Measurements from ENCODE around the gene DNAH1. TPM values are rescaled to one million over a fixed set of nuclear protein-coding genes. Genes with fewer than 3 reads are reported as not detected.

DNAH1 gene
- total RNA-seq, 1 donor from 2014 or later = 0.80 TPM

DNA sequence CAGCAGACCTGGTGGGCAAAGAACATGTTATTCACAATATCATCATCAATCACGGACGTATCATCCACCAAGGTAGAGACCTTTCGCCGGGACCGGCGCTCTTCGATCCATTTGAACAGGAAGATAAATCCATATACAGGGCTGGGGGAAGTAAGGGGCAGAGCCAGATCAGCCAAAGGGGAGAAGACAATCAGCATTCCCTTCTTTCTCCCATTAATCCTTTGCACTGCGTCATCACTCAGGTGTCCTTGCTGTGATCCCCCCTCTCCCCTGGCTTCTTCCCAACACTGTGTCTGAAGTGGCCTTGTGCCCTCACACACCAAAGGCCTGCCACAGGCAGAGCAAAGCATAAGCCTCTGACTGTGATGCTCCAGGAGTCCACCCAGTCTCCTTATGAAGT is 92.3 kb downstream of the DNAH1 start:
- DNase-seq (ENCODE audit: low spot score) = no peak
- Histone ChIP-seq H3K79me2 (ENCODE audit: low read depth) (peaks cover 24% of the 10 kb centered on the region), H2AFZ (replicated peaks) (no peak overlapping the region), H3K27ac (no peak overlapping the region), H3K27me3 (no peaks in the 10 kb centered on the region), H4K20me1 (ENCODE audit: low read depth) (no peaks in the 10 kb centered on the region), H3K9ac (peak overlapping the region; percentile 96), H3K4me1 (peaks cover 7% of the 10 kb centered on the region), H3F3A (ENCODE audit: low read depth) (peaks cover 17% of the 10 kb centered on the region), H3K4me2 (peak overlapping the region; percentile 100), H3K9me3 (ENCODE audit: low read depth) (no peaks in the 10 kb centered on the region), H3K36me3 (no peaks in the 10 kb centered on the region), H3K4me3 (peak overlapping the region; percentile 97)
- TF ChIP-seq, protein P1, sequence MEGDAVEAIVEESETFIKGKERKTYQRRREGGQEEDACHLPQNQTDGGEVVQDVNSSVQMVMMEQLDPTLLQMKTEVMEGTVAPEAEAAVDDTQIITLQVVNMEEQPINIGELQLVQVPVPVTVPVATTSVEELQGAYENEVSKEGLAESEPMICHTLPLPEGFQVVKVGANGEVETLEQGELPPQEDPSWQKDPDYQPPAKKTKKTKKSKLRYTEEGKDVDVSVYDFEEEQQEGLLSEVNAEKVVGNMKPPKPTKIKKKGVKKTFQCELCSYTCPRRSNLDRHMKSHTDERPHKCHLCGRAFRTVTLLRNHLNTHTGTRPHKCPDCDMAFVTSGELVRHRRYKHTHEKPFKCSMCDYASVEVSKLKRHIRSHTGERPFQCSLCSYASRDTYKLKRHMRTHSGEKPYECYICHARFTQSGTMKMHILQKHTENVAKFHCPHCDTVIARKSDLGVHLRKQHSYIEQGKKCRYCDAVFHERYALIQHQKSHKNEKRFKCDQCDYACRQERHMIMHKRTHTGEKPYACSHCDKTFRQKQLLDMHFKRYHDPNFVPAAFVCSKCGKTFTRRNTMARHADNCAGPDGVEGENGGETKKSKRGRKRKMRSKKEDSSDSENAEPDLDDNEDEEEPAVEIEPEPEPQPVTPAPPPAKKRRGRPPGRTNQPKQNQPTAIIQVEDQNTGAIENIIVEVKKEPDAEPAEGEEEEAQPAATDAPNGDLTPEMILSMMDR (IDR thresholded peaks at IDR 0.05) = no peak
- TF ChIP-seq EZH2phosphoT487 (IDR thresholded peaks at IDR 0.05) = no peak
- TF ChIP-seq EZH2 (IDR thresholded peaks at IDR 0.05) = no peak
- Mint-ChIP-seq H3K4me1 (peaks cover 23% of the 10 kb centered on the region), H3K36me3 (peaks cover 15% of the 10 kb centered on the region), H3K27ac (no peak overlapping the region), H3K9me3 (no peaks in the 10 kb centered on the region), H3K27me3 (ENCODE audit: insufficient read depth, low read depth) (peaks cover 8% of the 10 kb centered on the region), H3K4me3 (peak overlapping the region; percentile 91)

DNA sequence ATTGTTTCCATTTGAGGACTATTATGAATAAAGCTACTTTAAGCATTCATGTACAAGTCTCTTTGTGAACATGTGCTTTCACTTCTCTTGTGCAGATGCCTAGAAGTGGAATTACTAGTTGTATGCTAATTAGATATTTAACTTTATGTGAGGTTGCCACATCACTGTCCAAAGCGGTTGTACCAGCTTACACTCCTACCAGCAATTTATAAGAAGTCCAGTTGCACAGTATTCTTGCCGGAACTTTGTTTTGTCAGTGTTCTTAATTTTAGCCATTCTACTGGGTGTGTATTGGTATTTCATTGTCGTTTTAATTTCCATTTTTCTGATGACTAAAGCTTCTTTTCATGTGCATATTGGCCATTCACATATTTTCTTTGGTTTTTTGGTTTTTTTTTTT is 99.7 kb downstream of the DNAH1 start:
- Mint-ChIP-seq H3K4me3 (no peak overlapping the region), H3K9me3 (no peaks in the 10 kb centered on the region), H3K27me3 (ENCODE audit: insufficient read depth, low read depth) (peaks cover 2% of the 10 kb centered on the region), H3K36me3 (peaks cover 1% of the 10 kb centered on the region), H3K4me1 (peaks cover 10% of the 10 kb centered on the region), H3K27ac (no peak overlapping the region)
- Histone ChIP-seq H3K36me3 (no peaks in the 10 kb centered on the region), H3K27me3 (no peaks in the 10 kb centered on the region), H3F3A (ENCODE audit: low read depth) (peaks cover 11% of the 10 kb centered on the region), H3K4me2 (no peak overlapping the region), H2AFZ (replicated peaks) (no peak overlapping the region), H3K79me2 (ENCODE audit: low read depth) (peaks cover 4% of the 10 kb centered on the region), H3K27ac (no peak overlapping the region), H3K4me1 (peaks cover 7% of the 10 kb centered on the region), H3K4me3 (no peak overlapping the region), H4K20me1 (ENCODE audit: low read depth) (no peaks in the 10 kb centered on the region), H3K9me3 (ENCODE audit: low read depth) (no peaks in the 10 kb centered on the region), H3K9ac (no peak overlapping the region)
- TF ChIP-seq EZH2phosphoT487 (IDR thresholded peaks at IDR 0.05) = no peak
- TF ChIP-seq, protein P1 (IDR thresholded peaks at IDR 0.05) = no peak
- TF ChIP-seq EZH2 (IDR thresholded peaks at IDR 0.05) = no peak
- no peak for DNase-seq (ENCODE audit: low spot score)

DNA sequence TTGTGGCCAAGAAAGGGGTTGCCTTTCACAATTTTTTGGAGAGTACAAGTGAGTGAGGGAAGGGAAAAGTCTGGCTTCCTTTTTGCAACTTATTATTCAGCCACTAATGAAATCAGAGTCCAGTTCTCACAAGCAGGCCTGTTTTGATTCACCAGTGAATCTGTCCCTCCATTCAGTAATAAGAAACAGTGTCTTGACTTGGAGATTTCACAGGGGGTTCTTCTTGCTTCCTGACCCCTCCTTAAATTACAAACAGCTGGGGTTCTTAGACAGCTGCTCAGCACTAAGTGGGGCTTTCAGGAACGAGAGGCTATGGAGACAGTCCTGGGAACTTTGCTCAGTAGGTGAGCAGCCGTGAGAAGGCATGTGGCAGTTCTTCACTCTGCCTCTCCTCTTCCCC is 104.3 kb downstream of the DNAH1 start:
- Histone ChIP-seq H3K79me2 (ENCODE audit: low read depth) (no peaks in the 10 kb centered on the region), H4K20me1 (ENCODE audit: low read depth) (no peaks in the 10 kb centered on the region), H3F3A (ENCODE audit: low read depth) (no peaks in the 10 kb centered on the region), H3K27ac (no peak overlapping the region), H3K9ac (no peak overlapping the region), H3K4me1 (no peaks in the 10 kb centered on the region), H3K27me3 (no peaks in the 10 kb centered on the region), H3K4me3 (no peak overlapping the region), H3K36me3 (no peaks in the 10 kb centered on the region), H3K4me2 (no peak overlapping the region), H3K9me3 (ENCODE audit: low read depth) (no peaks in the 10 kb centered on the region), H2AFZ (replicated peaks) (no peak overlapping the region)
- H3K27ac Mint-ChIP-seq = peak overlapping the region; percentile 2
- no peaks in the 10 kb centered on the region for H3K4me1 Mint-ChIP-seq
- no peak for DNase-seq (ENCODE audit: low spot score)
- H3K36me3 Mint-ChIP-seq = peaks cover 1% of the 10 kb centered on the region
- H3K9me3 Mint-ChIP-seq = no peaks in the 10 kb centered on the region
- H3K4me3 Mint-ChIP-seq = no peak overlapping the region
- TF ChIP-seq EZH2phosphoT487 (IDR thresholded peaks at IDR 0.05) = no peak
- TF ChIP-seq EZH2 (IDR thresholded peaks at IDR 0.05) = no peak
- TF ChIP-seq, protein P1 (IDR thresholded peaks at IDR 0.05) = no peak
- no peaks in the 10 kb centered on the region for H3K27me3 Mint-ChIP-seq (ENCODE audit: insufficient read depth, low read depth)

Measured in neural progenitor cell (in vitro differentiated cells).